Esophagus (tissue), 2 donors: ENCODE results near the gene TMCO6. TPM values are rescaled to one million over a fixed set of nuclear protein-coding genes. Genes with fewer than 3 reads are reported as not detected.

Experiments
- H3K27ac ChIP-seq, 2 donors: one replicate each; pipeline ENCODE4 v1.5.1; 2013; ENCODE audit warnings: low read depth in 2 of 2, mild to moderate bottlenecking in 2 of 2, inconsistent platforms in 1 of 2, low read length in 1 of 2, moderate library complexity in 1 of 2
- H3K27me3 ChIP-seq, 2 donors: one replicate each; pipeline ENCODE4 v1.6.1; 2013; ENCODE audit warnings: low read length in 2 of 2, control low read depth in 1 of 2, mild to moderate bottlenecking in 1 of 2; ENCODE audit not compliant: insufficient read depth in 2 of 2, control insufficient read depth in 1 of 2
- H3K36me3 ChIP-seq, 2 donors: one replicate each; pipeline ENCODE4 v1.6.1; 2013; ENCODE audit warnings: low read length in 1 of 2; ENCODE audit not compliant: control insufficient read depth in 2 of 2, insufficient read depth in 2 of 2
- H3K4me1 ChIP-seq, 2 donors: one replicate each; pipeline ENCODE4 v1.6.1; 2013; ENCODE audit warnings: low read length in 1 of 2; ENCODE audit not compliant: control insufficient read depth in 2 of 2, insufficient read depth in 2 of 2
- H3K4me3 ChIP-seq, 2 donors: one replicate each; pipeline ENCODE4 v1.5.1; 2013; ENCODE audit warnings: low read length in 2 of 2, mild to moderate bottlenecking in 2 of 2, low read depth in 1 of 2, moderate library complexity in 1 of 2
- H3K9me3 ChIP-seq, 2 donors: one replicate each; pipeline ENCODE4 v1.6.1; 2013; ENCODE audit warnings: mild to moderate bottlenecking in 2 of 2, low read depth in 1 of 2, low read length in 1 of 2, moderate library complexity in 1 of 2; ENCODE audit not compliant: control insufficient read depth in 2 of 2, insufficient read depth in 1 of 2
- WGBS, 2 donors: extraction: QIAGEN DNeasy Blood & Tissue Kit; methylation state at CpG; one replicate each; pipeline ENCODE4 v1.1.7; 2013; 5-methylcytosine and 5-hydroxymethylcytosine counted together
- polyA plus RNA-seq, 2 donors: library from polyadenylated mRNA; stranded (reverse); fragments of 200-250 nt; gene quantifications; one replicate each; pipeline ENCODE4 v1.2.3, GENCODE V29; 2013
- donor health status: healthy with polysubstance abuse.
- donor health status: Bipolar disorder and iron deficiency.

The TMCO6 gene
- polyA plus RNA-seq, 2 donors: 15.7 to 16.7 TPM

DNA sequence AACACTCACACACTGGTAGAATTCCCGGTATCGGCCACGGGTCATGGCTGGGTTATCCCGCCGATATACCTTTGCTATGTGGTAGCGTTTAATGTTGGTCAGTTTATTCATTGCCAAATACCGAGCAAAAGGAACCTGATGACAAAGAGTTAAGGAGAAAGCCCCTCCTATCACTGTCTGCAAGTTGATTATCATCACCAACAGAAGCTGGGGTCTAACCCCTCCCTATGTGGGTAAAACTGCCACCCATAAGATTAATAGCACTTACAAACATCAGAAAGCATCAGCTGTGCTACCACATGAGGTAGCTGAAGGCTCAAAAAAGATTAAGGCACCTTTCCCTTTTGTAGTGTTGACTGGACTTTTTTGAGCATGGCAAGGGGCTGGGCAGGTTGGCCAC is 39.7 kb downstream of the TMCO6 start:
- Histone ChIP-seq H3K27me3 (no peaks in the 10 kb centered on the region), H3K4me1 (no peaks in the 10 kb centered on the region), H3K36me3 (peaks cover 25 to 39% of the 10 kb centered on the region in 2 donors), H3K4me3 (no peak overlapping the region), H3K9me3 (no peaks in the 10 kb centered on the region), H3K27ac (no peak overlapping the region)
- 95 to 97% methylated on average over 7 of the region's 7 CpGs for WGBS, 2 donors

DNA sequence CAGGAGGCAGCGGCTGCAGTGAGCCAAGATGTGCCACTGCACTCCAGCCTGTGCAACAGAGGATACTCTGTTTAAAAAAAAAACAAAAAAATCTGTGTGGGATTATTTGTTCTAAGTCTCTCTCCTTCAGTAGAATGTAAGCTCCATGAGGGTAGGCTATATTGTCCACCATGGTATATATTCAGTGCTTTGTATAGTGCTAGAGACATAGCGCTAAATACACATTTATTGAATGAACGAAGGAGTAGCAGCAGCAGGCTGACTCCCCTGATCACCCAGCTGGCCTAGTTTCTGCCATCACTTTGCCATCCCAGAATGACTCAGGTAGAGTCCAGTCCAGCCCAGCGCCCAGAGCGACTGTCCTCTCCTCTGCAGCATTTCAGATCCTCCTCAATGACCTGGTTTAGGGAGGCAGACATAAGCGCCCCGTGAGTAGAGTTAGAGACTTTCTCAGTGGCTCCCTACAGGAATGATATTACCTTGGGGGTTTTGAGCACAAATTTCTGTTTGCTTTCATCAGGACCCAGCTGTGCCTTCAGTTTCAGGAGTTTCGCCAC is 51.2 kb downstream of the TMCO6 start:
- Histone ChIP-seq H3K4me1 (peaks cover 0 to 2% of the 10 kb centered on the region in 2 donors), H3K27me3 (no peaks in the 10 kb centered on the region), H3K36me3 (peaks cover under 1 to 8% of the 10 kb centered on the region in 2 donors), H3K9me3 (no peaks in the 10 kb centered on the region), H3K4me3 (peak overlapping the region; percentile 84 to 91), H3K27ac (peak overlapping the region; percentile 92 to 99)
- 52 to 55% methylated on average over 8 of the region's 8 CpGs for WGBS, 2 donors

DNA sequence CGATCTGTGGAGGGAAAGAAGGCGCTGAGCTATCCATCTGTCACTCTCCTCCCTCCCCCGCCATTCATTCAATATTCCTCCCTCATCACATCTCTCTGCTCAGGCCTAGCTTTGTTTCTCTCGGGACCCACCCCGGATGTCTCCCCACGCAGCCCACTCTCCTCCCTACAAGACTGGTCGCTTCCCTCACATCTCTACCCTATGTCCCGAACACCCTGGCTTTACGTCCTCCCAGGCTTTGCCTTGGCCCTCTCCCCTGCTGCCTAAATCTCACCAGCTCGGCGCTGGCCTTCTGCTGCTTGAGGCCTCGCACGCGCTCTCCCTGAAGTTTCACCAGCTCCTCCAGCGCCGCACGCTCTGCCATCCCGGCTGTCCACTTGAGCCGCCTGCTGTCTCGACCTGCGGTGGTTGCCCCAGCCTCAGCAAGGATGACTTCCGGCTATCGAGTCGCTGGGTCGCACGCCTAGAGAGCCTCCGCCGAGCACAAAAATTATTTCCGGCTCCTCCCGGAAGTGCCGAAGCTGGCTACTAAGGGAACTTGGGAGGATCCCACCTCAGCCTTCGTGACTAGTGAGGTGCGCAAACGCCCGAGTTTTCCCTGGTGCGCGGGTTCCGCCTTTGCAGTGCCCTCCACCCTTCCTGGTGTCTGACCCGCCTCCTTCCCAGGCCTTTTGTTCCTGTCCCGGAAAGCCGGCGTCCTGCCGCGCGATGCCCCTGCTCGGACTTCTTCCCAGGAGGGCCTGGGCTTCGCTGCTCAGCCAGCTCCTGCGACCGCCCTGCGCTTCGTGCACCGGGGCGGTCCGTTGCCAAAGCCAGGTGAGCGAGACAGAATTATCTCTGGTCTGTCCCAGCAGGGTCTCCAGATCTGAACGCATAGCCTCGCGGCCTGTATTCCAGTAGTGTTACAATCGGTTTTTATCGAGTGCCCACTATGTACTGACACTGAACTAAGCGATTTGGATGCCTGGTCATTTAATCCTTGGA is 52.0 kb downstream of the TMCO6 start, which contains the start of the genes HARS1 and HARS2:
Gene HARS1 (minus strand): TSS at position 430 of the 984 bp plus-strand sequence. CDS start 66 bp downstream, at position 364.
Gene HARS2 (plus strand): TSS at position 515 of the 984 bp plus-strand sequence. CDS start 194 bp downstream, at position 709.
- peak within 1 kb of the TSS; percentile 92 to 99 for H3K27ac ChIP-seq
- H3K36me3 ChIP-seq: peaks cover 4 to 13% of the 10 kb centered on the region in 2 donors
- no peaks in the 10 kb centered on the region for H3K9me3 ChIP-seq
- peak within 1 kb of the TSS; percentile 84 to 91 for H3K4me3 ChIP-seq
- WGBS, 2 donors: 0 to 1% methylated on average over 60 to 61 of the region's 61 CpGs
- H3K4me1 ChIP-seq: peaks cover 0 to 2% of the 10 kb centered on the region in 2 donors
- no peaks in the 10 kb centered on the region for H3K27me3 ChIP-seq

- WGBS, 2 donors: 57 to 74% methylated on average over 5 of the region's 5 CpGs
- Histone ChIP-seq H3K36me3 (peaks cover 27 to 33% of the 10 kb centered on the region in 2 donors), H3K27ac (no peak overlapping the region), H3K4me3 (no peak overlapping the region), H3K27me3 (no peaks in the 10 kb centered on the region), H3K4me1 (peaks cover 0 to 2% of the 10 kb centered on the region in 2 donors), H3K9me3 (no peaks in the 10 kb centered on the region)
These were observed 55.0 kb downstream of the TMCO6 start for GRCh38 chr5:140694276-140694675.

Other genes with a start within 250 kb of the TMCO6 start
- 10 to 100 TPM; 37.7 to 43.2 TPM for gene ANKHD1, start 237.6 kb upstream of the TMCO6 start, polyA plus RNA-seq
- gene EIF4EBP3, start 91.8 kb upstream of the TMCO6 start, polyA plus RNA-seq: 10 to 100 TPM; 27.6 to 38.2 TPM
- gene SRA1, start 82.0 kb upstream of the TMCO6 start, polyA plus RNA-seq: 10 to 100 TPM; 23.1 to 23.7 TPM
- 10 to 100 TPM; 10.9 to 20.7 TPM for gene APBB3, start 74.9 kb upstream of the TMCO6 start, polyA plus RNA-seq
- gene SLC35A4, start 74.6 kb upstream of the TMCO6 start, polyA plus RNA-seq: 10 to 100 TPM; 26.2 to 42.3 TPM
- 10 to 100 TPM in 1 of 2 donors, 1 to 10 TPM in 1; 7.4 to 14.3 TPM for gene CD14, start 6.3 kb upstream of the TMCO6 start, polyA plus RNA-seq
- 100 to 1,000 TPM; 130 to 183 TPM for gene NDUFA2, start 8.2 kb downstream of the TMCO6 start, polyA plus RNA-seq
- 10 to 100 TPM; 56.5 to 83.5 TPM for gene IK, start 8.4 kb downstream of the TMCO6 start, polyA plus RNA-seq
- 10 to 100 TPM; 17.3 to 19.2 TPM for gene WDR55, start 25.5 kb downstream of the TMCO6 start, polyA plus RNA-seq
- gene DND1, start 34.1 kb downstream of the TMCO6 start, polyA plus RNA-seq: 1 to 10 TPM in 1 of 2 donors, under 1 TPM in 1; 0.76 to 1.9 TPM
- gene HARS1, start 51.9 kb downstream of the TMCO6 start, polyA plus RNA-seq: 10 to 100 TPM; 47.7 to 55.5 TPM
- gene HARS2, start 52.0 kb downstream of the TMCO6 start, polyA plus RNA-seq: 10 to 100 TPM; 13.9 to 17.6 TPM
- gene ZMAT2, start 61.0 kb downstream of the TMCO6 start, polyA plus RNA-seq: 10 to 100 TPM; 35.8 to 61.6 TPM
- gene PCDHA1, start 146.7 kb downstream of the TMCO6 start, polyA plus RNA-seq: under 1 TPM in 1 of 2 donors, not detected in 1; 0.02 TPM
- gene PCDHA2, start 155.4 kb downstream of the TMCO6 start, polyA plus RNA-seq: not detected
- gene PCDHA3, start 161.6 kb downstream of the TMCO6 start, polyA plus RNA-seq: under 1 TPM in 1 of 2 donors, not detected in 1; 0.04 TPM
- gene PCDHA4, start 167.6 kb downstream of the TMCO6 start, polyA plus RNA-seq: under 1 TPM; 0.02 to 0.05 TPM
- under 1 TPM in 1 of 2 donors, not detected in 1; 0.04 TPM for gene PCDHA5, start 182.2 kb downstream of the TMCO6 start, polyA plus RNA-seq
- under 1 TPM in 1 of 2 donors, not detected in 1; 0.02 TPM for gene PCDHA6, start 188.5 kb downstream of the TMCO6 start, polyA plus RNA-seq
- under 1 TPM; 0.01 to 0.02 TPM for gene PCDHA7, start 194.8 kb downstream of the TMCO6 start, polyA plus RNA-seq
- under 1 TPM in 1 of 2 donors, not detected in 1; 0.01 TPM for gene PCDHA8, start 201.7 kb downstream of the TMCO6 start, polyA plus RNA-seq
- under 1 TPM in 1 of 2 donors, not detected in 1; 0.02 TPM for gene PCDHA9, start 208.9 kb downstream of the TMCO6 start, polyA plus RNA-seq
- under 1 TPM; under 0.01 to 0.02 TPM for gene PCDHA10, start 216.4 kb downstream of the TMCO6 start, polyA plus RNA-seq
- under 1 TPM in 1 of 2 donors, not detected in 1; under 0.01 TPM for gene PCDHA11, start 229.5 kb downstream of the TMCO6 start, polyA plus RNA-seq
- gene PCDHA12, start 235.9 kb downstream of the TMCO6 start, polyA plus RNA-seq: under 1 TPM; 0.01 to 0.04 TPM
- gene PCDHA13, start 242.7 kb downstream of the TMCO6 start, polyA plus RNA-seq: not detected